Retinal pigment epithelial cell (primary cell): ENCODE results near the gene PCDH8.
A peak's percentile ranks its signal among the peaks of the same experiment; 100 is the strongest.

Experiments
- DNase-seq: peaks from one replicate; pipeline ENCODE4 v3.0.0-alpha.2; 2010; ENCODE audit warnings: low read depth
- H3K4me3 ChIP-seq: 2 replicates; pipeline ENCODE4 v1.5.1; 2011; ENCODE audit warnings: mild to moderate bottlenecking, low read length, control low read depth, moderate library complexity
- TF ChIP-seq, protein P1 (sequence below): conservative IDR thresholded peaks from 2 replicates; pipeline ENCODE4 v1.5.1; 2011; ENCODE audit warnings: low read depth, low read length, control low read depth, inconsistent platforms

Gene PCDH8, protein sequence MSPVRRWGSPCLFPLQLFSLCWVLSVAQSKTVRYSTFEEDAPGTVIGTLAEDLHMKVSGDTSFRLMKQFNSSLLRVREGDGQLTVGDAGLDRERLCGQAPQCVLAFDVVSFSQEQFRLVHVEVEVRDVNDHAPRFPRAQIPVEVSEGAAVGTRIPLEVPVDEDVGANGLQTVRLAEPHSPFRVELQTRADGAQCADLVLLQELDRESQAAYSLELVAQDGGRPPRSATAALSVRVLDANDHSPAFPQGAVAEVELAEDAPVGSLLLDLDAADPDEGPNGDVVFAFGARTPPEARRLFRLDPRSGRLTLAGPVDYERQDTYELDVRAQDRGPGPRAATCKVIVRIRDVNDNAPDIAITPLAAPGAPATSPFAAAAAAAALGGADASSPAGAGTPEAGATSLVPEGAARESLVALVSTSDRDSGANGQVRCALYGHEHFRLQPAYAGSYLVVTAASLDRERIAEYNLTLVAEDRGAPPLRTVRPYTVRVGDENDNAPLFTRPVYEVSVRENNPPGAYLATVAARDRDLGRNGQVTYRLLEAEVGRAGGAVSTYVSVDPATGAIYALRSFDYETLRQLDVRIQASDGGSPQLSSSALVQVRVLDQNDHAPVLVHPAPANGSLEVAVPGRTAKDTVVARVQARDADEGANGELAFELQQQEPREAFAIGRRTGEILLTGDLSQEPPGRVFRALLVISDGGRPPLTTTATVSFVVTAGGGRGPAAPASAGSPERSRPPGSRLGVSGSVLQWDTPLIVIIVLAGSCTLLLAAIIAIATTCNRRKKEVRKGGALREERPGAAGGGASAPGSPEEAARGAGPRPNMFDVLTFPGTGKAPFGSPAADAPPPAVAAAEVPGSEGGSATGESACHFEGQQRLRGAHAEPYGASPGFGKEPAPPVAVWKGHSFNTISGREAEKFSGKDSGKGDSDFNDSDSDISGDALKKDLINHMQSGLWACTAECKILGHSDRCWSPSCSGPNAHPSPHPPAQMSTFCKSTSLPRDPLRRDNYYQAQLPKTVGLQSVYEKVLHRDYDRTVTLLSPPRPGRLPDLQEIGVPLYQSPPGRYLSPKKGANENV

DNA sequence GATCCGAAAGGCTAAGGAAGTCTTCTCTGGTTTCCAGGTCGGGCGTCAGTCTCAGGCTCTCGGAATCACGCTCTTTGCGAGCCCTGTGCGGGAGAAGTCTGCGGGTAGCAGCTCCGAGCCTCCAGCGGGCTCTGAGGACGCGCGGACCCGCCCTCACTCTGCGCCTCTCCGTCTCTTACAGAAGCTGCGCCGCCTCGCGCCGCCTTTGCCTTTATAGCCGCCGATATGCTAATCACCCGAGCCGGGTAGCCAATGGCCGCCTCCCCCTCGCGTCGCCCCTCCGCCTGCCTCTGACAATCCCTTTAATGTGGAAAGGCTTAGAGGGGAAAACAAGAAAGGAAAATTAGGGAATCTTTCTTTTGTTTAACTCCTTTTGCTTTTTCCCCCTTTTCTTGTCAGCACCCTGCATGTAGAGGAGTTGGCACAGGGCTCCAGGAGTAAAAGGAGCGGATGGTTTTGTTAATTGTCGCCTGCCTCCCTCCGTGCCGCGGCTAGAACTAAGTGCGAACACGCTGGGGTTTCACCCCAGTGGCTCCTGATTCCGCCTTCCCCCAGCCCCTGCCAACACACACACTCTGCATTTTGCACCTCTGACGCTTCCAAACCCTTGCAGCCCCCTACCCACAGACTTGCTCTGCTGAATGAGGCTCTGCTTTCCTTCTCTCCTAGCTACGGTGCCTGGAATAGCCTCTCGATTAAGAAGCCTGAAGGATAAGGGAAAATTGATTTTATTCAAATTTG lies at the start of gene PCDH8:
PCDH8 (minus strand) TSS at position 186 of the 741 bp plus-strand sequence. CDS start 204 bp downstream, outside the sequence.
- H3K4me3 ChIP-seq, result no peak within 1 kb of the TSS
- no peak for DNase-seq
- TF ChIP-seq, protein P1, sequence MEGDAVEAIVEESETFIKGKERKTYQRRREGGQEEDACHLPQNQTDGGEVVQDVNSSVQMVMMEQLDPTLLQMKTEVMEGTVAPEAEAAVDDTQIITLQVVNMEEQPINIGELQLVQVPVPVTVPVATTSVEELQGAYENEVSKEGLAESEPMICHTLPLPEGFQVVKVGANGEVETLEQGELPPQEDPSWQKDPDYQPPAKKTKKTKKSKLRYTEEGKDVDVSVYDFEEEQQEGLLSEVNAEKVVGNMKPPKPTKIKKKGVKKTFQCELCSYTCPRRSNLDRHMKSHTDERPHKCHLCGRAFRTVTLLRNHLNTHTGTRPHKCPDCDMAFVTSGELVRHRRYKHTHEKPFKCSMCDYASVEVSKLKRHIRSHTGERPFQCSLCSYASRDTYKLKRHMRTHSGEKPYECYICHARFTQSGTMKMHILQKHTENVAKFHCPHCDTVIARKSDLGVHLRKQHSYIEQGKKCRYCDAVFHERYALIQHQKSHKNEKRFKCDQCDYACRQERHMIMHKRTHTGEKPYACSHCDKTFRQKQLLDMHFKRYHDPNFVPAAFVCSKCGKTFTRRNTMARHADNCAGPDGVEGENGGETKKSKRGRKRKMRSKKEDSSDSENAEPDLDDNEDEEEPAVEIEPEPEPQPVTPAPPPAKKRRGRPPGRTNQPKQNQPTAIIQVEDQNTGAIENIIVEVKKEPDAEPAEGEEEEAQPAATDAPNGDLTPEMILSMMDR, result no peak

DNA sequence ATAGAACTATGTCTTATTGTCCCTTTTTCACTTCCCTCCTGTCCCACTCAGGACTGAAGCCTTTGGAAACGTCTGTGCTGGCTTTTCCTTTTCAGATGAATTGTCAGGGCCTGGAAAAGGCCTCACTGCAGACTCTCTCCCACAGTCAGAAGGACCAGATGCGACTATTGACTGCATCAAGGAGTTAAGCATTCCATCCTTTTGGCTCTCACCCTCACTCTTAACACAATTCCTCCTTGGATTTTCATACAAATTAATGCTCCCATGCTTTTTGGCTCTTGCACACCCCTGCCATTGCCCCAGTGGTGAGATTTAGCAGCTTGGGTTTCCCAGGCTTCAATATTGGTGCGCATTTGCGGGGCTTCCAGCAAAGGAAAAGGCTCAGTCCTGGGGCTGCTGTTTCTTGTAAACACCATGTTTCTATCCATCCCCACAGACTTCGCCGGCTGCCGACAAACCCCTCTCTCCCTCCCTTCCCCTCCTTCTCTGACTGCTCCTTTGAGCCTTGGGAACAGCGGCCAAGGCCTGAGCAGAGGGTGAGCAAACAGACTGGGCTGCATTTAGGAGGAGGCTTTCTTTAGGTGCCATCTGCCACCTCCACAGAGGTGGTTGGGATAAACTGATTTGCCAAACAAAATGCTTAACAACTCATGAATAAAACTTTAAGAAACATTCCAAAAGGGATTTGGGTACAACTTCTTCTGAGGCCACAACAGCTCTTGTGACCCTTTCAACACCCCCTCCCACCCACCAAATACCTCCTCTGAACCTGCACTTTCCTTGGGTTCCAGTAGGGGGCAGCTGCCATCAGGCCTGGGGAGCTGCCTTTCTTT lies 48.6 kb upstream of the PCDH8 start:
- no peak overlapping the region for H3K4me3 ChIP-seq
- DNase-seq, result no peak
- TF ChIP-seq, protein P1, result peak; percentile 39

DNA sequence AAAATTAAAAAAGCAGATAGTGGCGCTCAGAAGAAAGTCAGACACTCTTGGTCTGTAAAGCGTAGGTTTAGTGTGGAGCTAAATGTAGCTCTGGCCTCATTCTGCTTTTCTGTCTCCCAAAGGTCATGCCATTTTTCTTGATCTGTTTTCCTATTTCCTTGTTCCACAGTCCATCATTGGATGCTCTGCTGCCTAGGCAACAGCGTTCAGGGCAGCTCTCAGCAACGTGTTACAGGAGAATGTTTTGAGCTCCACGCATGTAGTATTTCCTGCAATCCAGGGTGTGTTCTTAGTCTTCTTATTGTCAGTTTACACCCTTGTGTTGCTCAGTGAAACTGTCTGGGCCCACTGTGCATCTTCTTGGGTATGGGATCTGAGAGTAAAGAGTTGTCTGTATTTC lies 46.0 kb upstream of the PCDH8 start:
- TF ChIP-seq, protein P1, result no peak
- no peak overlapping the region for H3K4me3 ChIP-seq
- DNase-seq, result no peak

DNA sequence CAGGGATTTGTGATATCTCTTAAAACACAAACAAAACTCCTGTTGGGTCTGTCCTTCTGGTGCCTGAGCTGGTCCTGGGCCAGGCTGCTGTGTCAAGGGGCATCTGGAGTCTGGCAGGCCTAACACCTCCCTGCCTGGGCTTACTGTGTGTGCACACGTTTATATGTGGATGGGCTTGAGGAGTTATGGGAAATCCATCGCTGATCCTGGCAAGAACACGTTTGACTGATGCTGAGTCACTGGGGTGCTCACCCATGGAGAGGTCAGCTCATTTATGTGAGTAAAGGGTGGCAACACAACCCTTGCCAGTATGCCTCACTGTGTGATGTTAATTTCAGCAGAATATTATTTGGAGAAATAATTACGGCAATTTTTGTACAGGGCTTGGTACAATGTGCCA lies 44.5 kb upstream of the PCDH8 start:
- TF ChIP-seq, protein P1, result no peak
- H3K4me3 ChIP-seq, result no peak overlapping the region
- DNase-seq, result no peak

DNA sequence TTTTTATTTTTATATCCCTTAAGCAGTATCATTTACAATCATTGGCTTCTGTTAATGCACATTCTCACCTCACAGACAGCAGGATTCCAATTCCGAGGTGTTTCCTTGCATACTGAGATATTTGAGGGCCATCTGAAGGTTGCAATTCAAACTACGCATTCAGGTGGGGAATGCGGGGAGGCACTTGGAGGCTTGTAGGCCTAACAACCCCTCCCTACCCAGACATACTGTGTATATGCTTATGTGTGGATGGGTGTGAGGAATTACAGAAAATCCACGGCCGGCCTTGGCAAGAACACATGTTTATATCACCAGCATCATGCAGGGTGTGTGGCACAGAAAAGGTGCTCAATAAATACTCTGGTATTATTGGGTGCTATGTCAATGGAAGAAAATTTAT lies 43.3 kb upstream of the PCDH8 start:
- no peak for DNase-seq

More for the DNA sequence above, 43.3 kb upstream of the PCDH8 start:
- TF ChIP-seq, protein P1, result no peak
- H3K4me3 ChIP-seq, result no peak overlapping the region
